PFSK-1 (cell line): ENCODE data around the gene MINK1.

Source experiments
- FOXP2 ChIP-seq: optimal IDR thresholded peaks from 2 replicates; pipeline ENCODE3; 2011; ENCODE audit warnings: borderline replicate concordance, control low read depth, inconsistent platforms; ENCODE audit not compliant: insufficient read depth; ENCODE audit errors: extremely low read length, extremely low read depth
- POLR2AphosphoS5 ChIP-seq: IDR thresholded peaks from 2 replicates; pipeline ENCODE4 v1.6.1; 2012; ENCODE audit warnings: low read depth, mild to moderate bottlenecking, control low read depth, low read length, moderate library complexity
- SIN3A ChIP-seq: IDR thresholded peaks from 2 replicates; pipeline ENCODE4 v1.6.1; 2012; ENCODE audit warnings: mild to moderate bottlenecking, low read length, moderate library complexity, borderline replicate concordance; ENCODE audit not compliant: insufficient read depth
- TAF1 ChIP-seq: IDR thresholded peaks from 2 replicates; pipeline ENCODE4 v1.6.1; 2012; ENCODE audit warnings: low read length, control low read depth, borderline replicate concordance; ENCODE audit not compliant: insufficient read depth
- TF ChIP-seq, protein P1 (sequence below), 2 experiments: IDR thresholded peaks; 2 replicates each; pipeline versions ENCODE4 v1.6.1 to v1.8.0; 2011 to 2012; ENCODE audit warnings: low read depth in 2 of 2, low read length in 2 of 2, control low read depth in 1 of 2, inconsistent platforms in 1 of 2, mild to moderate bottlenecking in 1 of 2, moderate library complexity in 1 of 2; ENCODE audit not compliant: insufficient read depth in 1 of 2

DNA sequence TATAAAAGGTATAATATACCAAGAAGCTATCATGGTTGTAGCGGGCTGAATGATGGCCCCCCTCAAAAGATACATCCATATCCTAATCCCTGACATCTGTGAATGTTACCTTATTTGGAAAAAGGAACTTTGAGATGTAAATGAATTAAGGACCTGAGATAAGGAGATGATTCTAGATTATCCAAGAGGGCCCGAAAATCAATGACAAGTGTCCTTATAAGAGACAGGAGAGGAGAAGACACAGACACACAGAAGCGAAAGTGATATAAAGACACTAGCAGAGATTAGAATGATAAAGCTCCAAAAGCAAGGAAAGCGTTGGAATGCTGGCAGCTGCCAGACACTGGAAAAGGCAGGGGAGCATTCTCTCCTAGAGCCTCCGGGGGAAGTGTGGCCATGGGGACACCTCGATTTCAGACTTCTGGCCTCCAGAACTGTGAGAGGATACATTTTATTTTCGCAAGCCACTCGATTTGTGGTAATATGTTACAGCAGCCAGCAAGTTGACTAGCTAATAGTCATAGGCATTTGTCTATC, 86.4 kb downstream of the MINK1 start:
- TF ChIP-seq, protein P1, sequence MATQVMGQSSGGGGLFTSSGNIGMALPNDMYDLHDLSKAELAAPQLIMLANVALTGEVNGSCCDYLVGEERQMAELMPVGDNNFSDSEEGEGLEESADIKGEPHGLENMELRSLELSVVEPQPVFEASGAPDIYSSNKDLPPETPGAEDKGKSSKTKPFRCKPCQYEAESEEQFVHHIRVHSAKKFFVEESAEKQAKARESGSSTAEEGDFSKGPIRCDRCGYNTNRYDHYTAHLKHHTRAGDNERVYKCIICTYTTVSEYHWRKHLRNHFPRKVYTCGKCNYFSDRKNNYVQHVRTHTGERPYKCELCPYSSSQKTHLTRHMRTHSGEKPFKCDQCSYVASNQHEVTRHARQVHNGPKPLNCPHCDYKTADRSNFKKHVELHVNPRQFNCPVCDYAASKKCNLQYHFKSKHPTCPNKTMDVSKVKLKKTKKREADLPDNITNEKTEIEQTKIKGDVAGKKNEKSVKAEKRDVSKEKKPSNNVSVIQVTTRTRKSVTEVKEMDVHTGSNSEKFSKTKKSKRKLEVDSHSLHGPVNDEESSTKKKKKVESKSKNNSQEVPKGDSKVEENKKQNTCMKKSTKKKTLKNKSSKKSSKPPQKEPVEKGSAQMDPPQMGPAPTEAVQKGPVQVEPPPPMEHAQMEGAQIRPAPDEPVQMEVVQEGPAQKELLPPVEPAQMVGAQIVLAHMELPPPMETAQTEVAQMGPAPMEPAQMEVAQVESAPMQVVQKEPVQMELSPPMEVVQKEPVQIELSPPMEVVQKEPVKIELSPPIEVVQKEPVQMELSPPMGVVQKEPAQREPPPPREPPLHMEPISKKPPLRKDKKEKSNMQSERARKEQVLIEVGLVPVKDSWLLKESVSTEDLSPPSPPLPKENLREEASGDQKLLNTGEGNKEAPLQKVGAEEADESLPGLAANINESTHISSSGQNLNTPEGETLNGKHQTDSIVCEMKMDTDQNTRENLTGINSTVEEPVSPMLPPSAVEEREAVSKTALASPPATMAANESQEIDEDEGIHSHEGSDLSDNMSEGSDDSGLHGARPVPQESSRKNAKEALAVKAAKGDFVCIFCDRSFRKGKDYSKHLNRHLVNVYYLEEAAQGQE (IDR thresholded peaks at IDR 0.05; ENCODE audit: insufficient read depth in 1 of 2, low read depth in 2 of 2, low read length in 2 of 2): no peak
- TF ChIP-seq POLR2AphosphoS5 (no peak), FOXP2 (no peak), TAF1 (no peak), SIN3A (no peak)
